Liver (tissue), 9 donors: ENCODE results near the gene NCK1. TPM values are rescaled to one million over a fixed set of nuclear protein-coding genes. Genes with fewer than 3 reads are reported as not detected.

Experiments used
- DNase-seq: peaks from one replicate; pipeline ENCODE4 v3.0.0-alpha.2; 2017; ENCODE audit warnings: low spot score
- H3K27ac ChIP-seq, 2 donors: one replicate each; pipeline ENCODE4 v1.7.0; 2013; ENCODE audit warnings: inconsistent platforms in 2 of 2, low read length in 2 of 2, control low read depth in 1 of 2, low read depth in 1 of 2, mild to moderate bottlenecking in 1 of 2
- H3K27me3 ChIP-seq, 4 donors: one replicate each; pipeline versions ENCODE4 v1.6.1 to v1.7.0; 2013; ENCODE audit warnings: low read length in 3 of 4, inconsistent platforms in 1 of 4, mild to moderate bottlenecking in 1 of 4, moderate library complexity in 1 of 4; ENCODE audit not compliant: control insufficient read depth in 4 of 4, insufficient read depth in 4 of 4
- H3K36me3 ChIP-seq, 4 donors: one replicate each; pipeline versions ENCODE4 v1.6.1 to v1.7.0; 2013; ENCODE audit warnings: low read length in 3 of 4, mild to moderate bottlenecking in 3 of 4, low read depth in 1 of 4, moderate library complexity in 1 of 4; ENCODE audit not compliant: control insufficient read depth in 4 of 4, insufficient read depth in 3 of 4
- H3K4me1 ChIP-seq, 4 donors: one replicate each; pipeline versions ENCODE4 v1.6.1 to v1.7.0; 2013; ENCODE audit warnings: low read length in 3 of 4, mild to moderate bottlenecking in 3 of 4, moderate library complexity in 1 of 4; ENCODE audit not compliant: control insufficient read depth in 4 of 4, insufficient read depth in 4 of 4
- H3K4me3 ChIP-seq, 3 donors: one replicate each; pipeline versions ENCODE4 v1.6.1 to v1.7.0; 2013; ENCODE audit warnings: low read length in 3 of 3, control low read depth in 1 of 3, low read depth in 1 of 3, mild to moderate bottlenecking in 1 of 3
- H3K9ac ChIP-seq, 2 donors: one replicate each; pipeline ENCODE4 v1.7.0; 2013; ENCODE audit warnings: low read length in 2 of 2, mild to moderate bottlenecking in 2 of 2, moderate library complexity in 2 of 2, control low read depth in 1 of 2, low read depth in 1 of 2
- H3K9me3 ChIP-seq, 4 donors: one replicate each; pipeline versions ENCODE4 v1.6.1 to v1.7.0; 2013; ENCODE audit warnings: low read length in 3 of 4; ENCODE audit not compliant: control insufficient read depth in 4 of 4
- EGR1 ChIP-seq, 2 donors: IDR thresholded peaks; 2 replicates each; pipeline ENCODE4 v1.6.1; 2016 to 2018; ENCODE audit warnings: antibody characterized with exemption in 2 of 2, low read depth in 2 of 2
- FOXA1 ChIP-seq: IDR thresholded peaks from 2 replicates; pipeline ENCODE4 v1.6.1; 2016; ENCODE audit warnings: antibody characterized with exemption
- FOXA2 ChIP-seq: IDR thresholded peaks from 2 replicates; pipeline ENCODE4 v1.6.1; 2016; ENCODE audit warnings: antibody characterized with exemption
- GABPA ChIP-seq, 2 donors: IDR thresholded peaks in 1 of 2; conservative IDR thresholded peaks in 1 of 2; 2 replicates each; pipeline ENCODE4 v1.6.1; 2016; ENCODE audit warnings: antibody characterized with exemption in 2 of 2, mild to moderate bottlenecking in 1 of 2, moderate library complexity in 1 of 2
- HNF4A ChIP-seq, 2 donors: conservative IDR thresholded peaks; 2 replicates each; pipeline ENCODE4 v1.6.1; 2016; ENCODE audit warnings: antibody characterized with exemption in 2 of 2, mild to moderate bottlenecking in 2 of 2
- JUND ChIP-seq, 2 donors: IDR thresholded peaks; 2 replicates each; pipeline ENCODE4 v1.6.1; 2016; ENCODE audit warnings: antibody characterized with exemption in 2 of 2
- NR2F2 ChIP-seq: IDR thresholded peaks from 2 replicates; pipeline ENCODE4 v1.6.1; 2016; ENCODE audit warnings: antibody characterized with exemption
- RAD21 ChIP-seq, 2 donors: IDR thresholded peaks; 2 replicates each; pipeline ENCODE4 v1.6.1; 2016; ENCODE audit warnings: antibody characterized with exemption in 2 of 2, mild to moderate bottlenecking in 2 of 2
- REST ChIP-seq: IDR thresholded peaks from 2 replicates; pipeline ENCODE4 v1.6.1; 2016; ENCODE audit warnings: antibody characterized with exemption, mild to moderate bottlenecking
- RXRA ChIP-seq, 2 donors: IDR thresholded peaks; 2 replicates each; pipeline ENCODE4 v1.6.1; 2017 to 2018; ENCODE audit warnings: antibody characterized with exemption in 2 of 2, mild to moderate bottlenecking in 1 of 2
- SP1 ChIP-seq: IDR thresholded peaks from 2 replicates; pipeline ENCODE4 v1.6.1; 2018; ENCODE audit warnings: antibody characterized with exemption, mild to moderate bottlenecking
- TAF1 ChIP-seq: conservative IDR thresholded peaks from 2 replicates; pipeline ENCODE4 v1.6.1; 2016; ENCODE audit warnings: antibody characterized with exemption, mild to moderate bottlenecking
- YY1 ChIP-seq: IDR thresholded peaks from 2 replicates; pipeline ENCODE4 v1.6.1; 2016; ENCODE audit warnings: antibody characterized with exemption, mild to moderate bottlenecking
- ZBTB33 ChIP-seq: IDR thresholded peaks from 2 replicates; pipeline ENCODE4 v1.6.1; 2016; ENCODE audit warnings: antibody characterized with exemption
- WGBS: extraction: QIAGEN DNeasy Blood & Tissue Kit; methylation state at CpG from one replicate; pipeline ENCODE4 v1.1.7; 2013; 5-methylcytosine and 5-hydroxymethylcytosine counted together
- polyA plus RNA-seq, 2 donors: library from polyadenylated mRNA; stranded (reverse) in 1 of 2; unstranded in 1 of 2; fragments of 200-250 nt in 1 of 2; fragments of >200 nt in 1 of 2; fragmentation: Nextera tagmentation in 1 of 2; extraction: Ambion mirVana in 1 of 2; gene quantifications; one replicate each; pipeline versions ENCODE4 v1.2.1 to v1.2.3, GENCODE V29; 2013 to 2015
- total RNA-seq, 2 donors: library from RNA; depleted of rRNA; stranded (reverse); fragments of >200 nt; gene quantifications; one replicate each; pipeline ENCODE4 v1.2.3, GENCODE V29; 2014
- TF ChIP-seq, protein P1 (sequence below): IDR thresholded peaks from 2 replicates; pipeline ENCODE4 v1.6.1; 2016; ENCODE audit warnings: antibody characterized with exemption
- TF ChIP-seq, protein P2 (sequence below): fragments of 150-350 bp; IDR thresholded peaks from 2 replicates; pipeline ENCODE4 v1.5.1; 2017; ENCODE audit warnings: improper control_type of control experiment, low read depth, low read length; ENCODE audit not compliant: missing input control
- TF ChIP-seq, protein P3 (sequence below): IDR thresholded peaks from 2 replicates; pipeline ENCODE4 v1.6.1; 2016; ENCODE audit warnings: antibody characterized with exemption
- donor health status: healthy.
- donor health status: healthy.
- donor health status: healthy.
- donor health status: healthy.
- donor health status: healthy.

NCK1 gene
- total and polyA plus RNA-seq, 4 donors: 13.7 to 35.8 (median 19.4) TPM

GRCh38 chr3:136979684-136980083, 117.7 kb downstream of the NCK1 start:
- H3K4me1 ChIP-seq: no peaks in the 10 kb centered on the region
- no peaks in the 10 kb centered on the region for H3K36me3 ChIP-seq
- H3K4me3 ChIP-seq: no peak overlapping the region
- WGBS: 81% methylated on average over 3 of the region's 3 CpGs
- H3K27ac ChIP-seq: no peak overlapping the region
- H3K9me3 ChIP-seq: no peaks in the 10 kb centered on the region
- H3K27me3 ChIP-seq: no peaks in the 10 kb centered on the region
- no peak overlapping the region for H3K9ac ChIP-seq
- TF ChIP-seq, protein P1, sequence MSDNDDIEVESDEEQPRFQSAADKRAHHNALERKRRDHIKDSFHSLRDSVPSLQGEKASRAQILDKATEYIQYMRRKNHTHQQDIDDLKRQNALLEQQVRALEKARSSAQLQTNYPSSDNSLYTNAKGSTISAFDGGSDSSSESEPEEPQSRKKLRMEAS: no peak
- TF ChIP-seq NR2F2 (no peak), FOXA2 (no peak), HNF4A (conservative IDR thresholded peaks at IDR 0.05) (no peak), JUND (IDR thresholded peaks at IDR 0.05) (no peak), EGR1 (IDR thresholded peaks at IDR 0.05; ENCODE audit: low read depth in 2 of 2) (no peak)
- TF ChIP-seq, protein P2, sequence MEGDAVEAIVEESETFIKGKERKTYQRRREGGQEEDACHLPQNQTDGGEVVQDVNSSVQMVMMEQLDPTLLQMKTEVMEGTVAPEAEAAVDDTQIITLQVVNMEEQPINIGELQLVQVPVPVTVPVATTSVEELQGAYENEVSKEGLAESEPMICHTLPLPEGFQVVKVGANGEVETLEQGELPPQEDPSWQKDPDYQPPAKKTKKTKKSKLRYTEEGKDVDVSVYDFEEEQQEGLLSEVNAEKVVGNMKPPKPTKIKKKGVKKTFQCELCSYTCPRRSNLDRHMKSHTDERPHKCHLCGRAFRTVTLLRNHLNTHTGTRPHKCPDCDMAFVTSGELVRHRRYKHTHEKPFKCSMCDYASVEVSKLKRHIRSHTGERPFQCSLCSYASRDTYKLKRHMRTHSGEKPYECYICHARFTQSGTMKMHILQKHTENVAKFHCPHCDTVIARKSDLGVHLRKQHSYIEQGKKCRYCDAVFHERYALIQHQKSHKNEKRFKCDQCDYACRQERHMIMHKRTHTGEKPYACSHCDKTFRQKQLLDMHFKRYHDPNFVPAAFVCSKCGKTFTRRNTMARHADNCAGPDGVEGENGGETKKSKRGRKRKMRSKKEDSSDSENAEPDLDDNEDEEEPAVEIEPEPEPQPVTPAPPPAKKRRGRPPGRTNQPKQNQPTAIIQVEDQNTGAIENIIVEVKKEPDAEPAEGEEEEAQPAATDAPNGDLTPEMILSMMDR: no peak
- DNase-seq: no peak

GRCh38 chr3:136982033-136982432, 120.0 kb downstream of the NCK1 start:
- 93% methylated on average over 5 of the region's 5 CpGs for WGBS
- TF ChIP-seq SP1 (no peak), NR2F2 (no peak), EGR1 (IDR thresholded peaks at IDR 0.05; ENCODE audit: low read depth in 2 of 2) (no peak), RXRA (IDR thresholded peaks at IDR 0.05) (no peak), GABPA (IDR thresholded peaks at IDR 0.05 in 1 of 2, conservative IDR thresholded peaks at IDR 0.05 in 1 of 2) (no peak), JUND (IDR thresholded peaks at IDR 0.05) (no peak), YY1 (no peak), ZBTB33 (no peak), HNF4A (conservative IDR thresholded peaks at IDR 0.05) (no peak), REST (no peak), RAD21 (IDR thresholded peaks at IDR 0.05) (no peak), TAF1 (no peak), FOXA1 (no peak)
- TF ChIP-seq, protein P1: no peak
- TF ChIP-seq, protein P2: no peak
- TF ChIP-seq, protein P3, sequence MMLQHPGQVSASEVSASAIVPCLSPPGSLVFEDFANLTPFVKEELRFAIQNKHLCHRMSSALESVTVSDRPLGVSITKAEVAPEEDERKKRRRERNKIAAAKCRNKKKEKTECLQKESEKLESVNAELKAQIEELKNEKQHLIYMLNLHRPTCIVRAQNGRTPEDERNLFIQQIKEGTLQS: no peak
- H3K27ac ChIP-seq: no peak overlapping the region

More at GRCh38 chr3:136982033-136982432, 120.0 kb downstream of the NCK1 start:
- Histone ChIP-seq H3K4me1 (no peaks in the 10 kb centered on the region), H3K9me3 (no peaks in the 10 kb centered on the region), H3K36me3 (no peaks in the 10 kb centered on the region), H3K4me3 (no peak overlapping the region), H3K9ac (no peak overlapping the region), H3K27me3 (no peaks in the 10 kb centered on the region)
- no peak for DNase-seq
